DMS 273 (cell line): ENCODE data around the gene CAPZA3.
"Not testable (repeated sequence)": the region's sequence is repeated elsewhere in the genome, so short reads cannot be mapped to it uniquely, and the experiment has no call there.

Experiments
- DNase-seq: peaks from one replicate; lab custom pipeline; 2025; ENCODE audit not compliant: unreplicated experiment; lab: John Stamatoyannopoulos, UW

CAPZA3 gene

GRCh38 chr12:18753481-18754123 lies 15.7 kb downstream of the CAPZA3 start:
- no peak for DNase-seq

DNA sequence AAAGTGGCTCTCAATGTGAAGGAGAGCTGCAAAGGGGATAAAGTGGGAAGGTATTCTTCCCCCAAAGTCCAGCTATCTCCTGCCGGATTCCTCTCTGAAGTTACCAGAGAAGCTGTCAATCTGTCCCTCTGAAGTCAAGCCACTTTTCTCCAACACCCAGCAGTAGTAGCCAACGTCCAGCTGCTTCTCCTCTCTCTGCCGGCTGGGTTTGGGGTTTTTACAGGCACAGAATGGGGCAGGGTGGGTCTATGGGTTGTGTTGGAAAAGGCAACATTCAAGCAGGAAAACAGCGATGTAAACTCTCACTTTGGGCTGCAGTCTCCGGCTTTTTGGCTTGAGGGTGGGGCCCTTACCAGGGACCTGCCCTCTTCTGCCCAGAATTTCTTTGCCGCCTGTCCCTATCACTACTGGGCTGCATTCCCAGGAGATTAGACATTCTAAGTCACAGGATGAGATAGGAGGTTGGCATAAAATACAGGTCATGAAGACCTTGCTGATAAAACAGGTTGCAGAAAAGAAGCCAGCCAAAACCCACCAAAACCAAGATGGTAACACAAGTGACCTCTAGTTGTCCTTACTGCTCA lies 16.3 kb downstream of the CAPZA3 start:
- DNase-seq, result no peak

- DNase-seq, result no peak
Measured at GRCh38 chr12:18755341-18755740, 17.4 kb downstream of the CAPZA3 start.

- DNase-seq, result not testable (repeated sequence)
Measured at GRCh38 chr12:18766479-18766878, 28.6 kb downstream of the CAPZA3 start.

DNA sequence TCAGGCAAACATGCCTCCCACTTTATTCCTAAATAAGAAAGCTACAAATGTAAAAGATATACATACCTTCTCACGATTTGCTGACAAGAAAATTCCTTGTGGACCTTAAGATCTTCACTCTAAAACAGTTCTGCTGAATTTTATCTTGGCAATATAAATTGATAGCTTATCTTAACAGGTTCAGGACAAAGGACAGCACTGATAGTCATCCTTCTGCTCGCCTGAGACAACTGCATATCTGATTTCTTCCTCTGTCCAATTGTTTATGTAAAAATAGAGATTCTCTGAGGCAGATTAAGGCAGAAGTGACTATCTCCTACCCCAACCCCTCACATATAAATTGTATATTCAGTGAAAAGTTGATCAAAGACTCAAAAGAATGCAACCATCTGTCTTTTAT lies 44.9 kb downstream of the CAPZA3 start:
- no peak for DNase-seq

DNA sequence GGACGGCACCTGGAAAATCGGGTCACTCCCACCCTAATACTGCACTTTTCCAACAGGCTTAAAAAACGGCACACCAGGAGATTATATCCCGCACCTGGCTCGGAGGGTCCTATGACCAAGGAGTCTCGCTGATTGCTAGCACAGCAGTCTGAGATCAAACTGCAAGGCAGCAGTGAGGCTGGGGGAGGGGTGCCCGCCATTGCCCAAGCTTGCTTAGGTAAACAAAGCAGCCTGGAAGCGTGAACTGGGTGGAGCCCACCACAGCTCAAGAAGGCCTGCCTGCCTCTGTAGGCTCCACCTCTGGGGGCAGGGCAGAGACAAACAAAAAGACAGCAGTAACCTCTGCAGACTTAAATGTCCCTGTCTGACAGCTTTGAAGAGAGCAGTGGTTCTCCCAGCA lies 47.5 kb downstream of the CAPZA3 start:
- DNase-seq, result not testable (repeated sequence)
